ENCODE data around the gene SUSD4.

Gene SUSD4

DNA sequence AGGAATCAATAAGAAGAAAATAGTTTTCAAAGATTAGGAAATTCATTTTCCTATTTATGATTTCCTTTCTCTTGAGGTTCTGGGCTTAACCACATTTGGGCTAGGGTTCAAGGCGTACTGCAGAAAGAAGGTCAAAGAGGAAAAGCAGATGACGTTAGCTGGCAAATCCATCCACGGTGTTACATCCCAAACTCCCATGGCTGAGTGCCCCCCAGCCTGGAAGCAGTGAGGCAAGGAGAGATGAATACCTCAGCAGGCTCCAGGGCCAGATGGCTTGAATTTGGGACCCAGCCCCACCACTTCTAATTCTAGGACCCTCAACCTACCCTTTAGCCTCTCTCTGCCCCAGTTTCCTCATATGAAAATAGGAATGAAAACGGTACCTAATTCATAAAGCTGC lies 17.7 kb downstream of the SUSD4 start:
- Mint-ChIP-seq H3K27ac (no peak overlapping the region), H3K9me3 (no peaks in the 10 kb centered on the region)

DNA sequence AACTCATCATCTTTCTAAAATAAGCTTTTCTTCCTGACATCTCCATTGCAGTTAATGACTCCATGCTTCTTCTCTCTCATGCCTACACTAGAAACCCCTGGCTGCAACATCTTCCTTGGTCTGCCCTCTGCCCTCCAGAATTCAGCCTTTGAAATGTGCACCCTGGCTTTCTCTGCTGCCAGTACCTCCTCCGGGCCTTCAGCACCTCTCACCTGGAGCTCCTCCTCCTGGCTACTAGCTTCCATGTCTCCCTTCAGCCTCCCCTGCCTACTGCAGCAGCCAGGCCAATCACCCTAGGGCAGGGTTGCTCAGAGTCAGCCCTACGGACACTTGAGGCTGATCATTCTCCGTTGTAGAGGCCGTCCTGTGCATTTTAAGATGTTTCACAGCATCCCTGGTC lies 18.3 kb downstream of the SUSD4 start:
- intact Hi-C loops (cut with micrococcal nuclease), result no loop called here
- Mint-ChIP-seq H3K36me3 (ENCODE audit: low read depth) (no peaks in the 10 kb centered on the region), H3K4me3 (no peak overlapping the region), H3K27me3 (peaks cover 13% of the 10 kb centered on the region), H3K9me3 (no peaks in the 10 kb centered on the region), H3K4me1 (ENCODE audit: low read depth) (no peaks in the 10 kb centered on the region), H3K27ac (no peak overlapping the region)

More for the DNA sequence above, 17.7 kb downstream of the SUSD4 start:
- Mint-ChIP-seq H3K4me1 (ENCODE audit: low read depth) (no peaks in the 10 kb centered on the region), H3K4me3 (no peak overlapping the region), H3K36me3 (ENCODE audit: low read depth) (no peaks in the 10 kb centered on the region), H3K27me3 (peaks cover 10% of the 10 kb centered on the region)
- intact Hi-C loops (cut with micrococcal nuclease), result no loop called here

DNA sequence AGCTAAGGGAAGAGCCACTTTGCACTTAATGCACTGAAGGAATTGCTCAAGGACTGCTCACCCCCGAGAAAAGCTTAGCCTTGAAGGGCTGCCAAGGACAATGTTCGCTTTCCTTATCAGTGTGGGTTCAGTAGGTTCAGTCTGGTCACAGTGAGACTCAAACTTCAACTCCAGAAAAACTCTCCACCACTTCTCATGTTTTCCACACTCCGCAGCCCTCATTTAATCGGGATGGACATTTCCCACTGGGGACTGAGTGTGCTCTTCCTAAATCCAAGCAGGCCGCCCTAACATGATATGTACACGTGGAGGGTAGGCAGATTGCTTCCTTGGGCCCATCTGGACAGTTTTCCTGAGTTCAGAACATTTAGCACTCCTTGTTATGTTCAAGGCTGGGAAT lies 19.5 kb downstream of the SUSD4 start:
- no peaks in the 10 kb centered on the region for H3K4me1 Mint-ChIP-seq (ENCODE audit: low read depth)
- H3K4me3 Mint-ChIP-seq, result no peak overlapping the region
- no peaks in the 10 kb centered on the region for H3K9me3 Mint-ChIP-seq
- H3K36me3 Mint-ChIP-seq (ENCODE audit: low read depth), result no peaks in the 10 kb centered on the region
- intact Hi-C loops (cut with micrococcal nuclease), result no loop called here
- H3K27ac Mint-ChIP-seq, result no peak overlapping the region
- peaks cover 16% of the 10 kb centered on the region for H3K27me3 Mint-ChIP-seq

DNA sequence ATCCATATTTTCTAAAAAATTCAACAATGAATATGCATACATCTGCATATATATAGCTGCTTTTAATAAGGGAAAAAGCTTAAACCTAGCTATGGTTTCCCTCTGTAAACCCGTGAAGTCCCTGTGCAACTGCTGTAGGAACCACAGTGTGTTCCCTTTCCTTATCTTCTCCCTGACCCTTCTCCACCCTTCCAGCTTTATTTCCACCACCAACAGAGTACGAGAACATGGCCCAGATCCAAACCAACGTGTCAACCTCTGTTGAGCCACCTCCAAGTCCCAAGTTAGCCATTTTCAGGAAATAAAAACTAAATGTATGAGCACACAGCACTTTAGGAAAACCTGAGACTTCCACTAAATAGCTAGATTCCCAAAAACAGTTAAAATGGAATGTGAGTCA lies 20.3 kb downstream of the SUSD4 start:
- intact Hi-C loops (cut with micrococcal nuclease), result no loop called here
- H3K36me3 Mint-ChIP-seq (ENCODE audit: low read depth), result no peaks in the 10 kb centered on the region
- H3K4me1 Mint-ChIP-seq (ENCODE audit: low read depth), result no peaks in the 10 kb centered on the region
- peaks cover 14% of the 10 kb centered on the region for H3K27me3 Mint-ChIP-seq
- H3K4me3 Mint-ChIP-seq, result no peak overlapping the region
- no peak overlapping the region for H3K27ac Mint-ChIP-seq
- H3K9me3 Mint-ChIP-seq, result no peaks in the 10 kb centered on the region

DNA sequence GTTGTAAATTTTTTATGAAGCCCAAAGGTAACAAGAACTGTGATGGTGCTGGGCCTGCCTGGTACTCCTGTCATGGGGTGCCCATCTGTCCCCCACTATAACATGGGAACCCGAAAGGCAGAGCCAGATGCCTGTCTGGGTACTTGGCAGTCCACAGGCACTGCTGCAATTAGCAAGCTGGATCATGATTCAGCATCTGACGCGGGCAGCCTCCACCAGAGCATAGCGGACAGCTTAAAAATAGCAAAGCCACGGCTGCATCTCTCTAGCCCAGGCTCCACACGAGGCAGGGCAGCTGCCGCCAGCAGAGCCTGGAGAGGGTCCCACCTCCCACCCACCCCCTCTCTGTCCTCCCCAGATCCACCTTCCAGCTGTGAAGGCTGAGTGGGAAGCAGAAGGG lies 22.9 kb downstream of the SUSD4 start:
- no peaks in the 10 kb centered on the region for H3K9me3 Mint-ChIP-seq
- intact Hi-C loops (cut with micrococcal nuclease), result no loop called here
- H3K36me3 Mint-ChIP-seq (ENCODE audit: low read depth), result no peaks in the 10 kb centered on the region
- no peak overlapping the region for H3K27ac Mint-ChIP-seq
- no peak overlapping the region for H3K4me3 Mint-ChIP-seq
- H3K4me1 Mint-ChIP-seq (ENCODE audit: low read depth), result no peaks in the 10 kb centered on the region
- H3K27me3 Mint-ChIP-seq, result peaks cover 16% of the 10 kb centered on the region

DNA sequence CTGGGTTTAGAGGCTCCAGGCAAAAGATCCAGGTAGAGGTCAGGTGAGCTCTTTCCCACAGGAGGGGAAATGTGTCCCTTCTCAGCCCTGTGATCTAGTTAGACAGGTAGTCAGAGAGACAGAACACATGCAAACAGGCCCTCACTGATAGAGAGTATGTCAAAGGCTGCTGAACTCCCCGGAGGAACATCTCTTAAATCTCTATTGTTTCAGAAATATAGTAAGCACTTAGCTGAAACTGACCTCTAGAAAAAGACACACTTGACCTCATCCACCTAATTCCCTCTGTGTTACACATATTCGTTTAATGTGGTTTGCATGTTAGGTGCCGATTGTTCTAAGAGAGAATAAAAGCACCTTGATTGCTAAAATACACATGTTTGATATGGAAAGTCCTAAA lies 23.3 kb downstream of the SUSD4 start:
- peaks cover 18% of the 10 kb centered on the region for H3K27me3 Mint-ChIP-seq

DNA sequence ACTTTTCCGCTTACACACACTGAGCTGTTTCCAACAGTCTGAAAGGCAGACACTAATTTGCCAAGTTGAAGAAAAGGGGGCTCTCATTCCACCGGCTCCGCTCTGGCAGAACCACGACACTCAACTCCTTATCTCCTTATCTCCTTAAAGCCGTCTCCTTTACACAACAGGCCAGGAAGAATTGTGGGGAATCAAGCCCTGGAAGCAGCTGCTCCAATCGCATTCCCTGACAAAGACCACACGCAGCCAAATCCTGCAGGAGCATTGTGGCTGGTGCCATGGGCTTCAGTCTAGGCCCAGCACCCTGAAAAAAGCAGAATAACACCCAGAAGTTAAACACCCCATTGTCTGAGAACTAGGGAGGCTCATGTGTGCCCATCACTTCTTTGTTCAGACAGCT lies 24.1 kb downstream of the SUSD4 start:
- Mint-ChIP-seq H3K36me3 (ENCODE audit: low read depth) (no peaks in the 10 kb centered on the region), H3K4me3 (no peak overlapping the region), H3K27me3 (peaks cover 19% of the 10 kb centered on the region), H3K27ac (no peak overlapping the region), H3K9me3 (no peaks in the 10 kb centered on the region), H3K4me1 (ENCODE audit: low read depth) (no peaks in the 10 kb centered on the region)
- intact Hi-C loops (cut with micrococcal nuclease), result no loop called here

More for the DNA sequence above, 23.3 kb downstream of the SUSD4 start:
- Mint-ChIP-seq H3K4me3 (no peak overlapping the region), H3K9me3 (no peaks in the 10 kb centered on the region), H3K27ac (no peak overlapping the region), H3K36me3 (ENCODE audit: low read depth) (no peaks in the 10 kb centered on the region), H3K4me1 (ENCODE audit: low read depth) (no peaks in the 10 kb centered on the region)
- intact Hi-C loops (cut with micrococcal nuclease), result no loop called here

DNA sequence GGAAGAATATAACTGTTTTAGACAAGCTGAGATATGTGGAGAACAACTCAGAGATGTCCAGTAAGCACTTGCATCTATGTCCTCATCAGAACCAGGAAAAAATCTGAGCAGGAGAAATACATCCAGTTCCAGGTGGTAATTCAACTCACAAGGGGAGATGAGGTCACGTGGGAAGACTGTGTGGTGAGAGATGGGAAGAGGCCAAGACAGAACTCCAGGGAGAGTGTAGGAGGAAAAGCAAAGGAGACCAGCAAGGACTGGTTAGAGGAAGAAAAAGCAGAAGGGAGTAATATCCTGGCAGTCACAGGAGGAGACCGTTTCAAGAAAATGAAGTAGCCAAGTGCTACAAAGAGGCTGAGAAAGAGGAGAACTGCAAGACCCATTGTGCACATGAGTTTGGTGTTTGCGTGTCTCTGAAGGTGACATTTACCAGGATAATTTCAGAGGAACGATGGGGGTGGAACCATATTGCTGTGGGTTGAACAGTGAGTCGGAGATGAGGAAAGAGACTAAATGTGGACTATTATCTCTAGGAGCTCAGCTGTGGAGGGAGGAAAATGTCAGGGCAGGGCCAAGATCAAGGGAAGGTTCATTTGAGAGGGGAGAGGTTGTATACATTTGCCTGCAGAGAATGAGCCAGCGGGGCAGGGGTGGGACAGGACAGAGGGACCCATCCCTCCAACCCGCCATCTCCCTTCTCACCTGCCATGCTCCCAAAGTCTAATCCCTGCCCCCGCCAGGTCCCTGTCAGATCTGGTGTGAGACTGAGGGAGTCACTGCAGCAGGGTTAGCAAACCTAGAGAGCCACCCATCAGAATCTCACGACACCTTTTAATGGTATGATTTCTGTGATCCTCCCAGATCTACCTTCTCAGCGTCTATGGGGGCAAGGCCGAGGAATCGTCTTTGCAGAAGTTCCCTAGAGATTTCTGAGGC lies 24.9 kb downstream of the SUSD4 start:
- Mint-ChIP-seq H3K9me3 (no peaks in the 10 kb centered on the region), H3K36me3 (ENCODE audit: low read depth) (no peaks in the 10 kb centered on the region), H3K27ac (no peak overlapping the region), H3K4me1 (ENCODE audit: low read depth) (no peaks in the 10 kb centered on the region), H3K4me3 (no peak overlapping the region), H3K27me3 (peaks cover 21% of the 10 kb centered on the region)
- intact Hi-C loops (cut with micrococcal nuclease), result no loop called here

DNA sequence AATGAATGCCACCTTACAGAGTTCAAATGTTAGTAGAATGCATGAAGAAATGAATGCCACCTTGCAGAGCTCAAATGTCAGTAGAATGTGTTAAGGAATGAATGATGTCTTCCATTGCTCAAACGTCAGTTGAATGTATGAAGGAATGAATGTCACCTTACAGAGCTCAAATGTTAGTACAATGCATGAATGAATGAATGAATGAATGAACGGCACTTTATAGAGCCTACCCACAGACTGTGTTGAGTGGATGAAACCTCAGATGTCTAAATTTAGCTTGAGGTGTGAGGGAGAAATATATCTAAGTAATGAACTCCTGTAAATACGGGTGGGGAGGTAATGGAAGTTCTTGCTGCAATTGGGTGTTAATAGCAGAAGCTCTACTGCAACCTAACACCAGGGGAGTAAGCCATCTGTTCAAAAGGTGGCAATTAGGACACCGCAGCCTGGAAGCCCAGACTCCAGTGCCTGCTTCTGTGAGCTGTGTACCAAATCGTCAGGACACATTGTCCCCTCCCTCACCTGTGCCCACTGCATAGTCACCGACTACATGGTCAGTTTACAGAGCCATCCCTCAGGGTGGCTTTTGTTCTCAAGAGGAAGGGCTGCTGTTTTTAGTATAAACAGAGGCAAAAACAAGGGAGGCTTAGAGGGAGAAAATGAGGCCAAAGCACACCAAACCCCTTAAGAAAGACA lies 26.7 kb downstream of the SUSD4 start:
- Mint-ChIP-seq H3K27me3 (peaks cover 16% of the 10 kb centered on the region), H3K9me3 (no peaks in the 10 kb centered on the region), H3K27ac (no peak overlapping the region), H3K4me3 (no peak overlapping the region), H3K36me3 (ENCODE audit: low read depth) (no peaks in the 10 kb centered on the region), H3K4me1 (ENCODE audit: low read depth) (peaks cover 10% of the 10 kb centered on the region)
- intact Hi-C loops (cut with micrococcal nuclease), result no loop called here

DNA sequence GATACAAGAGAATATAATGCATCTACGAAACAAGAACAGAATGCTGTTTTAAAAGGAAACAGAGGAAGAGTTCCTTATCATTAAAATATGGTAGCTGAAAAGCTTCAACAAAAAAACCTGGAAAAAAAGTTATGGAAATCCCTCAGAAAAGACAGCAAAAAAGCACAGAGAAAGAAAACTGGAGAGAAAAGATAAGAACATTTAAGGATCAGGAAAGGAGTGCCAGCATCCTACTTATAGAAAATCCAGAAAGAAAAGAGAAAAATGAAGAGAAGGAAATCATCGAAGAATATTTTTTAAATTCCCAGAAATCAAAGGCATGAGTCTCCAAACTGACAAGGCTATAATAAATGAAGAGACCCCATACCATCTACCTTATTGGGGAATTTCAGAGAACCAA lies 29.8 kb downstream of the SUSD4 start:
- Mint-ChIP-seq H3K27ac (no peak overlapping the region), H3K27me3 (peaks cover 11% of the 10 kb centered on the region), H3K4me3 (no peak overlapping the region), H3K36me3 (ENCODE audit: low read depth) (no peaks in the 10 kb centered on the region), H3K4me1 (ENCODE audit: low read depth) (peaks cover 10% of the 10 kb centered on the region), H3K9me3 (no peaks in the 10 kb centered on the region)
- intact Hi-C loops (cut with micrococcal nuclease), result no loop called here

DNA sequence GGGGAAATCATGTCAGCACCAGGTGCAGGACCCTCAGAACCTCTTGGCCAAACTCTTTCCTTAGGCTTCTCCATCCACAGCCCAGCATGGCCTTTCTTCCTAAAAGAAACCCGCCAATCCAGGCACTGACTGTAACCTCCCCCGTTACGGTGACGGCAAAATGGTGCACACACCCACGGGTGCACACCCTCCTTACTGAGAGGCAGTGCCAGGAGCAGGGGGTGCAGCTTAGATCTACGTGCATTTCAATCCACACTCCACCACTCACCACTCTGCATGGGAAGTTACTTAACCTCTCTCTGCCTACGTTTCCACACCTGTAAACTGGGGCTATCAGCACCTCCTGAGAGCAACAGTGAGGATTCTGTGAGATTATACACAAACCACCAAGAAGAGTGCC lies 31.0 kb downstream of the SUSD4 start:
- Mint-ChIP-seq H3K9me3 (no peaks in the 10 kb centered on the region), H3K4me3 (no peak overlapping the region), H3K27me3 (peaks cover 10% of the 10 kb centered on the region), H3K36me3 (ENCODE audit: low read depth) (no peaks in the 10 kb centered on the region), H3K4me1 (ENCODE audit: low read depth) (peaks cover 10% of the 10 kb centered on the region), H3K27ac (no peak overlapping the region)
- intact Hi-C loops (cut with micrococcal nuclease), result no loop called here

DNA sequence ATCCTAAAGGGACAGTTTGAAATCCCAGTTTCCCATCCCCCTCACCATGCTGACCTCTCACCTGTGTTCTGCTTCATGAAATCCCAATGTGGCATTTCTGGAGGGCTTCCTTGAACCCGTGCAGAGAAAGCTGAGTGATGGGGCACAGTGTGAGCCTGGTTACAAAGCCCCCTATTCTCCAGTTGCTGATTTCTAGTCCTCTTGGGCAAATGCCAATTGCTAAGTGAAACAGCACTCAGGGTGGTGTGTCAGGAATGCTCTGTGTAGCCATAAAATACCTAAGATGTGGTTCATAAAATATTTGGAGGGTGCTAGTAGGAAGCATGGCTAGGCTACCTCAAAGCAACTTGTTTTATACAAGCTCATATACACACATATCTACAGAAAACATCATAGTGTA lies 32.0 kb downstream of the SUSD4 start:
- Mint-ChIP-seq H3K27ac (no peak overlapping the region), H3K27me3 (peaks cover 10% of the 10 kb centered on the region), H3K4me3 (no peak overlapping the region), H3K9me3 (no peaks in the 10 kb centered on the region), H3K4me1 (ENCODE audit: low read depth) (peaks cover 10% of the 10 kb centered on the region), H3K36me3 (ENCODE audit: low read depth) (no peaks in the 10 kb centered on the region)
- intact Hi-C loops (cut with micrococcal nuclease), result no loop called here

DNA sequence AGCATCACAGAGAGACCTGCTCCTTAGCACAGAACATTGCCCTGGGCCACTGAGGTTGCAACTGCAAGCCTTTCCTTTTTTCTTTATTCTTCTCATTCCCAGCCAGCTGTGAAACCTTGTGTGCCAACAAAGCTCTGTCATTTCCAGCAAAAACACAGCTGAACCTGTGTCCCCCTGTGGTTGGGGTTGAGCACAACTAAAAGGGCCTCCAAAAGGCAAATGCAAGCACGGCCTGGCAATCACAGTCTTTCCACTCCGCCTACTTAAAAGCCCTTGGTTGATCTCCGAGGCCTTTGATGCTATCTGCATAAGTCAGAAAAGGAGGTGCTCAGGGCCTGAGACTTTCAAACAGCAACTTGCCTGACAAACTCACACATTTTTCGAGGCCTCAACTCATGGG lies 32.7 kb downstream of the SUSD4 start:
- intact Hi-C loops (cut with micrococcal nuclease), result no loop called here
- no peak overlapping the region for H3K4me3 Mint-ChIP-seq
- peaks cover 10% of the 10 kb centered on the region for H3K4me1 Mint-ChIP-seq (ENCODE audit: low read depth)
- peaks cover 10% of the 10 kb centered on the region for H3K27me3 Mint-ChIP-seq
- no peak overlapping the region for H3K27ac Mint-ChIP-seq
- H3K9me3 Mint-ChIP-seq, result no peaks in the 10 kb centered on the region
- H3K36me3 Mint-ChIP-seq (ENCODE audit: low read depth), result no peaks in the 10 kb centered on the region

DNA sequence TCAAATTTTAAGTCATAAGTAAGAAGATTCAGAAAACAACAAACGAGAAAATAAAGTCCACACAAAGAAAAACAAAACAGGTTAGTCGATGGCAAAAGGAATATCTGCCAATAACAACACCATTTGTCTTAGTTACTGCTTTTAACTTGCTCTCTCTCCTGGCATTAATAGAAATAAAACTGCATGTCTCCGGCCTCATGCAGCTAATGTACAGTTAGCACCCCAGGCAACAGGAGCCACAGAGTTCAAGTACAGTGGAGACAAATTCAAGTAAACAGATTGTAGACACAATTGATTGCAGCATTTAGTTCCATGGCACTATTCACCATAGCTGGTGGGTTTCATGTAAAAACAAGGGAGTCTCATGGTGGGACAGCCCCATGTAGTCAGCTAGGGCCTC lies 33.5 kb downstream of the SUSD4 start:
- Mint-ChIP-seq H3K27ac (no peak overlapping the region), H3K4me1 (ENCODE audit: low read depth) (peaks cover 10% of the 10 kb centered on the region), H3K27me3 (peaks cover 8% of the 10 kb centered on the region), H3K36me3 (ENCODE audit: low read depth) (no peaks in the 10 kb centered on the region), H3K9me3 (no peaks in the 10 kb centered on the region), H3K4me3 (no peak overlapping the region)
- intact Hi-C loops (cut with micrococcal nuclease), result no loop called here
